Endodermal cell (in vitro differentiated cells): ENCODE data around the gene REG1A. TPM values are rescaled to one million over a fixed set of nuclear protein-coding genes. Genes with fewer than 3 reads are reported as not detected.
A peak's percentile ranks its signal among the peaks of the same experiment; 100 is the strongest.

Experiments
- DNase-seq: peaks from one replicate; pipeline ENCODE4 v3.0.0-alpha.2; 2017
- H3K27ac ChIP-seq: 2 replicates; pipeline ENCODE4 v1.5.1; 2013; ENCODE audit warnings: mild to moderate bottlenecking, low read depth, low read length, moderate library complexity
- H3K27me3 ChIP-seq: 2 replicates; pipeline ENCODE4 v1.6.1; 2013; ENCODE audit warnings: mild to moderate bottlenecking, low read length, moderate library complexity; ENCODE audit not compliant: insufficient read depth, control insufficient read depth, poor library complexity, severe bottlenecking
- H3K36me3 ChIP-seq: 2 replicates; pipeline ENCODE4 v1.7.0; 2013; ENCODE audit warnings: mild to moderate bottlenecking, low read length, moderate library complexity; ENCODE audit not compliant: control insufficient read depth, insufficient read depth
- H3K4me1 ChIP-seq: one replicate; pipeline ENCODE4 v1.7.0; 2013; ENCODE audit warnings: low read length; ENCODE audit not compliant: control insufficient read depth, insufficient read depth
- H3K4me3 ChIP-seq: 2 replicates; pipeline ENCODE4 v1.5.1; 2013; ENCODE audit warnings: mild to moderate bottlenecking, low read length, moderate library complexity
- H3K9ac ChIP-seq: 2 replicates; pipeline ENCODE4 v1.6.1; 2013; ENCODE audit warnings: mild to moderate bottlenecking, low read length, moderate library complexity; ENCODE audit not compliant: poor library complexity, severe bottlenecking; ENCODE audit errors: extremely low read depth
- H3K9me3 ChIP-seq: 2 replicates; pipeline ENCODE4 v1.6.1; 2013; ENCODE audit warnings: mild to moderate bottlenecking, low read length, moderate library complexity; ENCODE audit not compliant: control insufficient read depth
- H3K27ac Mint-ChIP-seq: 2 replicates; pipeline ENCODE4 v1.8.0; 2020; ENCODE audit warnings: mixed read lengths
- H3K27me3 Mint-ChIP-seq: 2 replicates; pipeline ENCODE4 v1.8.0; 2021; ENCODE audit warnings: mild to moderate bottlenecking, mixed read lengths; ENCODE audit not compliant: insufficient read depth
- H3K36me3 Mint-ChIP-seq: 2 replicates; pipeline ENCODE4 v1.8.0; 2020; ENCODE audit warnings: low read depth, mixed read lengths
- H3K4me1 Mint-ChIP-seq: 2 replicates; pipeline ENCODE4 v1.8.0; 2020; ENCODE audit warnings: mixed read lengths
- H3K4me3 Mint-ChIP-seq: 2 replicates; pipeline ENCODE4 v1.8.0; 2020; ENCODE audit warnings: mild to moderate bottlenecking, moderate library complexity, mixed read lengths
- H3K9me3 Mint-ChIP-seq: 2 replicates; pipeline ENCODE4 v1.8.0; 2020; ENCODE audit warnings: mild to moderate bottlenecking, mixed read lengths
- WGBS, 2 experiments: methylation state at CpG; one replicate each; pipeline versions ENCODE4 v1.1.5 to v1.1.7; 2013; ENCODE audit warnings: missing lambda C conversion rate in 2 of 2, mixed read lengths in 1 of 2; ENCODE audit not compliant: insufficient coverage in 1 of 2, insufficient read length in 1 of 2; 5-methylcytosine and 5-hydroxymethylcytosine counted together
- total RNA-seq, 2 donors: library from RNA; stranded (reverse); fragmentation: NEBNext Ultra II Directional in 1 of 2; extraction: Animal tissue kit (Norgen Biotek cat#: 25700) in 1 of 2; gene quantifications; 2 replicates in 1 of 2; 3 replicates in 1 of 2; pipeline ENCODE4 v1.2.1, GENCODE V29; 2021
- TF ChIP-seq, protein P1 (sequence below): fragments of 200-600 bp; sonication (generic); conservative IDR thresholded peaks from 2 replicates; pipeline ENCODE4 v1.5.0; 2021; ENCODE audit warnings: antibody characterized with exemption, mild to moderate bottlenecking

The REG1A gene
- total RNA-seq, 2 donors from 2014 or later: not detected

DNA sequence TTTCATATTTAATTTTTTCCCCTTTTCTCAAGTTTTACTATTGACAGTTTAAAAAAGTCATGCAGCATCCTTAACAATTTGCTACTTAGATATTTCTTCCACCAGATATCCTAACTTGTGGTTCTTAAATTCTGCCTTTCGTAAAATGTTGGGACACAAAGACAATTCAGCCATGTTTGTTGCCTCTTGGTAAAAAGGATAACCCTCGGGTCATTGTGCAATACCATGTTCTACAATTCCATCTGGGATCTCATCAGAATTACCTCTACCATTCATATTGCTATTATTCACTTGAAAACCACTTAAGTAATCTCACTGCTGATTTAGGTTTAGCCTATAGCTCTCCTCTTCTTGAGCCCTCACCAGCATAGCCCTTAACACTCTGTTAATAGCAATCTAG lies 19.3 kb upstream of the REG1A start:
- Mint-ChIP-seq H3K9me3 (peaks cover 17% of the 10 kb centered on the region), H3K27ac (no peak overlapping the region), H3K27me3 (peaks cover 6% of the 10 kb centered on the region), H3K4me1 (no peaks in the 10 kb centered on the region), H3K36me3 (no peaks in the 10 kb centered on the region), H3K4me3 (no peak overlapping the region)
- Histone ChIP-seq H3K4me1 (no peaks in the 10 kb centered on the region), H3K4me3 (no peak overlapping the region), H3K27me3 (no peaks in the 10 kb centered on the region), H3K36me3 (no peaks in the 10 kb centered on the region), H3K9me3 (peaks cover 18% of the 10 kb centered on the region), H3K9ac (no peak overlapping the region), H3K27ac (no peak overlapping the region)
- TF ChIP-seq, protein P1, sequence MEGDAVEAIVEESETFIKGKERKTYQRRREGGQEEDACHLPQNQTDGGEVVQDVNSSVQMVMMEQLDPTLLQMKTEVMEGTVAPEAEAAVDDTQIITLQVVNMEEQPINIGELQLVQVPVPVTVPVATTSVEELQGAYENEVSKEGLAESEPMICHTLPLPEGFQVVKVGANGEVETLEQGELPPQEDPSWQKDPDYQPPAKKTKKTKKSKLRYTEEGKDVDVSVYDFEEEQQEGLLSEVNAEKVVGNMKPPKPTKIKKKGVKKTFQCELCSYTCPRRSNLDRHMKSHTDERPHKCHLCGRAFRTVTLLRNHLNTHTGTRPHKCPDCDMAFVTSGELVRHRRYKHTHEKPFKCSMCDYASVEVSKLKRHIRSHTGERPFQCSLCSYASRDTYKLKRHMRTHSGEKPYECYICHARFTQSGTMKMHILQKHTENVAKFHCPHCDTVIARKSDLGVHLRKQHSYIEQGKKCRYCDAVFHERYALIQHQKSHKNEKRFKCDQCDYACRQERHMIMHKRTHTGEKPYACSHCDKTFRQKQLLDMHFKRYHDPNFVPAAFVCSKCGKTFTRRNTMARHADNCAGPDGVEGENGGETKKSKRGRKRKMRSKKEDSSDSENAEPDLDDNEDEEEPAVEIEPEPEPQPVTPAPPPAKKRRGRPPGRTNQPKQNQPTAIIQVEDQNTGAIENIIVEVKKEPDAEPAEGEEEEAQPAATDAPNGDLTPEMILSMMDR: no peak
- 84 to 93% methylated on average over 2 of the region's 2 CpGs for WGBS, 2 experiments
- no peak for DNase-seq

GRCh38 chr2:79103214-79103613 lies 17.1 kb upstream of the REG1A start:
- H3K4me3 ChIP-seq: no peak overlapping the region
- 98 to 100% methylated on average over 2 of the region's 2 CpGs for WGBS, 2 experiments
- H3K4me3 Mint-ChIP-seq: no peak overlapping the region
- TF ChIP-seq, protein P1: no peak
- H3K27me3 ChIP-seq: no peaks in the 10 kb centered on the region
- H3K36me3 ChIP-seq: no peaks in the 10 kb centered on the region
- no peaks in the 10 kb centered on the region for H3K4me1 Mint-ChIP-seq
- peaks cover 18% of the 10 kb centered on the region for H3K9me3 ChIP-seq
- H3K9me3 Mint-ChIP-seq: peaks cover 17% of the 10 kb centered on the region
- no peaks in the 10 kb centered on the region for H3K36me3 Mint-ChIP-seq
- peaks cover 3% of the 10 kb centered on the region for H3K27me3 Mint-ChIP-seq
- no peak overlapping the region for H3K27ac Mint-ChIP-seq
- no peaks in the 10 kb centered on the region for H3K4me1 ChIP-seq
- no peak overlapping the region for H3K9ac ChIP-seq
- no peak for DNase-seq
- H3K27ac ChIP-seq: no peak overlapping the region

DNA sequence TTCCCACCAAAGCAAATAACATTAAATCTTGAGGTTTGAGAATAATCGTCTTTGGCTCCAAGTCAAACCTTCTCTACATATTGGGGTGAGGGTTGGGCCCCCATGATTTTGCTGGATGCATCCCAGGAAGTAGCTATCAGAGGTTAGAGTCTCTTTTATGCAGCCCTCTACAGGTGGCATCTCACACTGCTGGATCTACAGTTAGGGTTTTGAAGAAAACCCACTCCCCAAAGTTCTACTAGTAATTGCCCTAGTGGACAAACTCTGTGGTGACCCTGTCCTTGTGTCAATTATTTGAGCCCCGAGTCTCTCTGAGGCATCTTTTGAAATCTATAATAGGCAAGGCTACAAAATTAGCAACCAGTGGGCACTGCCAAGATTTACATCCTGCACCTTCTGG lies 15.0 kb upstream of the REG1A start:
- no peaks in the 10 kb centered on the region for H3K4me1 Mint-ChIP-seq
- H3K9me3 ChIP-seq: peaks cover 18% of the 10 kb centered on the region
- H3K9ac ChIP-seq: no peak overlapping the region
- TF ChIP-seq, protein P1: peak; percentile 66
- H3K27ac ChIP-seq: no peak overlapping the region
- no peak overlapping the region for H3K4me3 ChIP-seq
- no peak overlapping the region for H3K27ac Mint-ChIP-seq
- H3K27me3 Mint-ChIP-seq: peaks cover 4% of the 10 kb centered on the region
- WGBS, 2 experiments: 83 to 88% methylated on average over 1 to 2 of the region's 2 CpGs
- H3K4me1 ChIP-seq: no peaks in the 10 kb centered on the region
- H3K9me3 Mint-ChIP-seq: peaks cover 22% of the 10 kb centered on the region
- H3K4me3 Mint-ChIP-seq: no peak overlapping the region
- H3K36me3 Mint-ChIP-seq: no peaks in the 10 kb centered on the region
- H3K27me3 ChIP-seq: no peaks in the 10 kb centered on the region
- no peak for DNase-seq
- no peaks in the 10 kb centered on the region for H3K36me3 ChIP-seq
